Hematopoietic multipotent progenitor cell treated with erythropoietin and hydrocortisone succinate and interleukin-3 and kit ligand, for 17 days (in vitro differentiated cells): ENCODE data around the gene CD300A.

Experiments used
- DNase-seq: peaks from one replicate; pipeline ENCODE4 v3.0.0-alpha.2; 2015; ENCODE audit warnings: low spot score

Gene CD300A

GRCh38 chr17:74520790-74521480 lies 54.5 kb downstream of the CD300A start:
- no peak for DNase-seq

GRCh38 chr17:74521701-74522201 lies 55.3 kb downstream of the CD300A start:
- DNase-seq, result no peak

- DNase-seq, result no peak
Observed at GRCh38 chr17:74522381-74523105, 56.1 kb downstream of the CD300A start.

GRCh38 chr17:74523308-74523707 lies 56.9 kb downstream of the CD300A start:
- DNase-seq, result no peak

- no peak for DNase-seq
Observed at GRCh38 chr17:74524653-74525464, 58.4 kb downstream of the CD300A start.

- no peak for DNase-seq
Observed at GRCh38 chr17:74525465-74525725, 59.0 kb downstream of the CD300A start.

- DNase-seq, result no peak
Observed at GRCh38 chr17:74525781-74526288, 59.4 kb downstream of the CD300A start.

- DNase-seq, result no peak
Observed at GRCh38 chr17:74526681-74527080, 60.2 kb downstream of the CD300A start.

- no peak for DNase-seq
Observed at GRCh38 chr17:74527081-74527480, 60.6 kb downstream of the CD300A start.

GRCh38 chr17:74527756-74528155 lies 61.3 kb downstream of the CD300A start:
- no peak for DNase-seq

GRCh38 chr17:74528491-74529199 lies 62.2 kb downstream of the CD300A start:
- no peak for DNase-seq

GRCh38 chr17:74529243-74529642 lies 62.8 kb downstream of the CD300A start:
- no peak for DNase-seq

- no peak for DNase-seq
Observed at GRCh38 chr17:74530831-74531150, 64.4 kb downstream of the CD300A start.

- DNase-seq, result no peak
Observed at GRCh38 chr17:74531231-74531761, 64.9 kb downstream of the CD300A start, which contains the start of gene CD300LB. CD300LB (minus strand) TSS chr17:74531475; CDS start chr17:74531350, 125 bp downstream.

GRCh38 chr17:74532115-74532514 lies 65.7 kb downstream of the CD300A start:
- DNase-seq, result no peak
